Tibial nerve (tissue), 4 donors: ENCODE measurements around the gene TSPAN19.

Experiments
- CTCF ChIP-seq, 5 experiments: fragments of 200-600 bp in 3 of 5; fragments of 450-650 bp in 2 of 5; sonication (generic) in 3 of 5; IDR thresholded peaks; one replicate each; pipeline ENCODE4 v1.5.1; 2016 to 2019; ENCODE audit warnings: antibody characterized with exemption in 5 of 5, mild to moderate bottlenecking in 3 of 5, moderate library complexity in 2 of 5
- EP300 ChIP-seq, 2 donors: sonication (generic); formaldehyde crosslinking; IDR thresholded peaks; one replicate each; pipeline ENCODE4 v1.6.1; 2017; ENCODE audit warnings: antibody characterized with exemption in 2 of 2, mild to moderate bottlenecking in 1 of 2
- POLR2A ChIP-seq, 2 donors: fragments of 450-650 bp; IDR thresholded peaks; one replicate each; pipeline ENCODE4 v1.6.1; 2017; ENCODE audit warnings: antibody characterized with exemption in 2 of 2, mild to moderate bottlenecking in 2 of 2, moderate library complexity in 2 of 2

GRCh38 chr12:85016413-85016812 is 19.7 kb downstream of the TSPAN19 start:
- TF ChIP-seq CTCF (IDR thresholded peaks at IDR 0.05) (no peak), POLR2A (IDR thresholded peaks at IDR 0.05) (no peak), EP300 (IDR thresholded peaks at IDR 0.05) (peak in 1 of 2 donors; percentile 65)
